ENCODE measurements around the gene NUDCD2. TPM values are rescaled to one million over a fixed set of nuclear protein-coding genes. Genes with fewer than 3 reads are reported as not detected.

Gene NUDCD2
- total and polyA plus RNA-seq, 2 donors (not counting 3 experiments of a cell fraction or from before 2014, with no cell fraction given): 3.9 to 50.3 TPM

DNA sequence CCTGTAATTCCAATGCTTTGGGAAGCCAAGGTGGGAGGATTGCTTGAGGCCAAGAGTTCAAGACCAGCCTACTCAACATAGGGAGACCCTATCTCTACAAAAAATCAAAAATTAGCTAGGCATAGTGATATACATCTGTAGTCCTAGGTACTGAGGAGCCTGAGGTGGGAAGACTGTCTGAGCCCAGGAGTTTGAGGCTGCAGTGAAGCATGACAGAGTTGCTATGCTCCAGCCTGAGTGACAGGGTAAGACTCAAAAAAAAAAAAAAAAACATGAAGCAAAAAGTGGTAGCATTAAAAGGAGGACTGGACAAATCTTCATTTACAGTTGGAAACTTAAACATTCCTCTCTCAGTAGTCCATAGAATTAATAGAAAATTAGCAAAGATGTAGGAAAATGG is 12.7 kb downstream of the NUDCD2 start:
- Histone ChIP-seq H3K9ac (replicated peaks; ENCODE audit: extremely low read depth, insufficient read depth, low read length) (no peak overlapping the region), H3K79me2 (ENCODE audit: control insufficient read depth, insufficient read depth, low read length) (peaks cover 5% of the 10 kb centered on the region), H2AFZ (ENCODE audit: low read depth, low read length) (no peak overlapping the region), H3K9me3 (replicated peaks; ENCODE audit: control insufficient read depth, insufficient read depth, low read length) (no peaks in the 10 kb centered on the region), H3K27ac (ENCODE audit: insufficient read depth, low read depth, low read length) (no peak overlapping the region), H3K4me1 (ENCODE audit: control insufficient read depth, extremely low read depth, insufficient read depth, low read length) (peaks cover 2% of the 10 kb centered on the region), H3K36me3 (ENCODE audit: control insufficient read depth in 2 of 2, extremely low read depth in 1 of 2, insufficient read depth in 2 of 2, low read length in 2 of 2) (peaks cover 14 to 43% of the 10 kb centered on the region in 2 experiments), H3K4me3 (replicated peaks in 1 of 3; ENCODE audit: insufficient read depth in 1 of 3, low read depth in 1 of 3, low read length in 3 of 3) (no peak overlapping the region), H3K9me1 (replicated peaks; ENCODE audit: control insufficient read depth, extremely low read depth, insufficient read depth, low read length) (no peaks in the 10 kb centered on the region), H3K4me2 (ENCODE audit: insufficient read depth, low read length) (no peak overlapping the region), H3K27me3 (ENCODE audit: control insufficient read depth in 2 of 2, insufficient read depth in 2 of 2, low read length in 2 of 2) (no peaks in the 10 kb centered on the region), H4K20me1 (replicated peaks; ENCODE audit: control insufficient read depth, extremely low read depth, insufficient read depth, low read length) (no peaks in the 10 kb centered on the region)
- FAIRE-seq (no peak), DNase-seq (ENCODE audit: low read depth, low spot score) (no peak)
- dilution Hi-C loops (cut with MboI; ENCODE audit: extremely low pct_ligation_motif_present, low sequenced_read_pairs): no loop called here
- TF ChIP-seq GATA2 (IDR thresholded peaks at IDR 0.05; ENCODE audit: insufficient read depth, insufficient read length, low read depth, low read length): no peak
- TF ChIP-seq CTCF (IDR thresholded peaks at IDR 0.05; ENCODE audit: extremely low read depth in 1 of 2, insufficient read depth in 1 of 2, low read depth in 1 of 2, low read length in 2 of 2): no peak
- TF ChIP-seq EZH2 (IDR thresholded peaks at IDR 0.05; ENCODE audit: borderline replicate concordance, low read depth, low read length, severe bottlenecking): no peak
- no peak for TF ChIP-seq POLR2A (IDR thresholded peaks at IDR 0.05; ENCODE audit: low read depth, low read length)
- no peak for TF ChIP-seq MYC (IDR thresholded peaks at IDR 0.05; ENCODE audit: low read depth, low read length)
- POLR2A ChIA-PET: interaction anchor here (1.1 kb wide), 1 partner anchor 9 kb away, joined by 3 read pairs; no protein-coding TSS in a partner anchor
- CTCF ChIA-PET: no interaction called here
- intact Hi-C loops (cut with micrococcal nuclease): no loop called here
- BruUV-seq (replicated peaks): no TSS peak

GRCh38 chr5:163445345-163445744 is 14.6 kb downstream of the NUDCD2 start:
- CTCF ChIA-PET: no interaction called here
- DNase-seq (ENCODE audit: low read depth, low spot score) (no peak), FAIRE-seq (no peak)
- dilution Hi-C loops (cut with MboI; ENCODE audit: extremely low pct_ligation_motif_present, low sequenced_read_pairs) (no loop called here), intact Hi-C loops (cut with micrococcal nuclease) (no loop called here)
- Histone ChIP-seq H3K79me2 (ENCODE audit: control insufficient read depth, insufficient read depth, low read length) (peaks cover 14% of the 10 kb centered on the region), H3K9me1 (replicated peaks; ENCODE audit: control insufficient read depth, extremely low read depth, insufficient read depth, low read length) (no peaks in the 10 kb centered on the region), H3K9me3 (replicated peaks; ENCODE audit: control insufficient read depth, insufficient read depth, low read length) (no peaks in the 10 kb centered on the region), H3K27ac (ENCODE audit: insufficient read depth, low read depth, low read length) (no peak overlapping the region), H2AFZ (ENCODE audit: low read depth, low read length) (no peak overlapping the region), H4K20me1 (replicated peaks; ENCODE audit: control insufficient read depth, extremely low read depth, insufficient read depth, low read length) (peaks cover 2% of the 10 kb centered on the region), H3K4me2 (ENCODE audit: insufficient read depth, low read length) (no peak overlapping the region), H3K4me3 (replicated peaks in 1 of 3; ENCODE audit: insufficient read depth in 1 of 3, low read depth in 1 of 3, low read length in 3 of 3) (no peak overlapping the region), H3K4me1 (ENCODE audit: control insufficient read depth, extremely low read depth, insufficient read depth, low read length) (peaks cover 7% of the 10 kb centered on the region), H3K27me3 (ENCODE audit: control insufficient read depth in 2 of 2, insufficient read depth in 2 of 2, low read length in 2 of 2) (no peaks in the 10 kb centered on the region), H3K9ac (replicated peaks; ENCODE audit: extremely low read depth, insufficient read depth, low read length) (no peak overlapping the region), H3K36me3 (ENCODE audit: control insufficient read depth in 2 of 2, extremely low read depth in 1 of 2, insufficient read depth in 2 of 2, low read length in 2 of 2) (peaks cover 17 to 51% of the 10 kb centered on the region in 2 experiments)
- TF ChIP-seq POLR2AphosphoS5 (IDR thresholded peaks at IDR 0.05; ENCODE audit: insufficient read depth, low read depth, low read length) (no peak), JUN (IDR thresholded peaks at IDR 0.05; ENCODE audit: borderline replicate concordance, insufficient read depth, insufficient read length, low read depth) (no peak), POLR2A (IDR thresholded peaks at IDR 0.05; ENCODE audit: low read depth, low read length) (no peak), MYC (IDR thresholded peaks at IDR 0.05; ENCODE audit: low read depth, low read length) (no peak), FOS (IDR thresholded peaks at IDR 0.05; ENCODE audit: borderline replicate concordance, insufficient read depth, low read length) (no peak), EZH2 (IDR thresholded peaks at IDR 0.05; ENCODE audit: borderline replicate concordance, low read depth, low read length, severe bottlenecking) (no peak), CTCF (IDR thresholded peaks at IDR 0.05; ENCODE audit: extremely low read depth in 1 of 2, insufficient read depth in 1 of 2, low read depth in 1 of 2, low read length in 2 of 2) (no peak), GATA2 (IDR thresholded peaks at IDR 0.05; ENCODE audit: insufficient read depth, insufficient read length, low read depth, low read length) (no peak)
- TF ChIP-seq, protein P1, sequence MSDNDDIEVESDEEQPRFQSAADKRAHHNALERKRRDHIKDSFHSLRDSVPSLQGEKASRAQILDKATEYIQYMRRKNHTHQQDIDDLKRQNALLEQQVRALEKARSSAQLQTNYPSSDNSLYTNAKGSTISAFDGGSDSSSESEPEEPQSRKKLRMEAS (IDR thresholded peaks at IDR 0.05; ENCODE audit: insufficient read depth, insufficient read length): no peak
- no TSS peak for BruUV-seq (replicated peaks)
- POLR2A ChIA-PET: interaction anchor here (0.9 kb wide), 1 partner anchor 64 kb away, joined by 3 read pairs; no protein-coding TSS in a partner anchor

All from endothelial cell of umbilical vein (primary cell).